GM12873 (cell line): ENCODE measurements around the gene FTL.

Experiments used
- CTCF ChIP-seq: IDR thresholded peaks from 2 replicates; pipeline ENCODE4 v1.5.1; 2012; ENCODE audit warnings: low read depth, mild to moderate bottlenecking, moderate library complexity, low read length, control low read depth; ENCODE audit not compliant: insufficient read depth; ENCODE audit errors: missing control alignments

The FTL gene

GRCh38 chr19:49014123-49014869, 49.2 kb downstream of the FTL start:
- TF ChIP-seq CTCF: no peak

DNA sequence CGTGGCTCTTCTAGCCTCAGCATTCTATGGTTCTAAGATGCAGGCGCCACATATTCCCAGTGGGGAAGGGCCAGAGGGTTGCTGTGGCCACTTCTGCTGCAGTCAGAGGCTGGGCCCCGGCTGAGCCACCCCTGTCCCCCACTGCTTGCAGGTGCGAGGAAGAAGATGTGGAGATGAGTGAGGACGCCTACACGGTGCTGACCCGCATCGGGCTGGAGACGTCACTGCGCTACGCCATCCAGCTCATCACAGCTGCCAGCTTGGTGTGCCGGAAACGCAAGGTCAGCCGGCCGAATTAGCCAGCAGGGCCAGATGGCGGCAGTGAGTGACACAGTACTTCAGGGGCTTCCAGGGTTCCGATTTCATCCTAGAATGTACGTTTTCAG, 49.8 kb downstream of the FTL start:
- TF ChIP-seq CTCF: no peak

GRCh38 chr19:49016067-49016839, 51.1 kb downstream of the FTL start:
- TF ChIP-seq CTCF: no peak
